ENCODE measurements around the gene AIMP2.

- TF ChIP-seq CTCF (IDR thresholded peaks at IDR 0.05) = no peak
- TF ChIP-seq POLR2A (IDR thresholded peaks at IDR 0.05) = no peak
- TF ChIP-seq EP300 (IDR thresholded peaks at IDR 0.05) = no peak
Observed at GRCh38 chr7:6028563-6028962, 19.5 kb downstream of the AIMP2 start.
